GM18511 (cell line): ENCODE data around the gene TMX2.
"Not testable (repeated sequence)": the region's sequence is repeated elsewhere in the genome, so short reads cannot be mapped to it uniquely, and the experiment has no call there.

ENCODE experiments used
- ATAC-seq: cut with Tn5 transposase; IDR thresholded peaks from one replicate; pipeline ENCODE4 v1.9.1; 2021; ENCODE audit warnings: mild to moderate bottlenecking, moderate library complexity; ENCODE audit not compliant: unreplicated experiment

Gene TMX2

DNA sequence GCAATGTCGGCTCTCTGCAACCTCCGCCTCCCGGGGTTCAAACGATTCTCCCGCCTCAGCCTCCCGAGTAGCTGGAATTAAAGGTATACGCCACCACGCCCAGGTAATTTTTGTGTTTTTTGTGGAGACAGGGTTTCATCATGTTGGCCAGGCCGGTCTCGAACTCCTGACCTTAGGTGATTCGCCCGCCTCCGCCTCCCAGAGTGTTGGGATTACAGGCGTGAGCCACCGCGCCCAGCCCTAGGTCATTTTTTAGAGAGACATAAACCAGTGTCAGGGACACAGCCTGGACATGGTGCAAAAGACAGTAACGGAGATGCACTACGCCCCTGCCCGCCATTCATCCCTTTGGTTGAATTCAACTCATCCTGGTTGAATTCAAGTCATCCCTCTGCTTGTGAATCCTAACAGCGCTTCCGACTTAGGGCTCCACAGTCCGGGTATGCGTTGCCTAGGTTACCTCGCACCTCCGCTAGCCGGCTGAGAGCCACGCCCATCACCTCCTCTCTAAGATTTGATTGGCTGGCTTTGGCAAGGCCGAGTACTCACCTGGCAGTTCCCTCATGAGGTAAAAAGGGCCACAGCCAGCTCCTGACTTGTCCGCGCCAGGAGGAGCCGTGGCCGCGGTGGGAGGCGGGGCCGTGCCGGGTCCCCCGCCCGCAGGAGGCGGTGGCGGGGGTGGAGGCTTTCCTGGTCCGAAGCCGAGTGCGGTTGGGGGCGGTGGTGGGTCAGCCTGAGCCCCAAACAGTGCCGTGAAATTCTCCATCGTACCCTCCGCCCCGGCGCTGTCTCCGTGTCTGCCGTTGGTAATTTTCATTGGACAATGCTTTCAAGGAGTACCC, 758 bp upstream of the TMX2 start, which contains the start of gene MED19:
MED19 (minus strand) TSS at position 802 of the 842 bp plus-strand sequence; CDS start at position 766, 36 bp downstream.
- peak; percentile 60 for ATAC-seq

DNA sequence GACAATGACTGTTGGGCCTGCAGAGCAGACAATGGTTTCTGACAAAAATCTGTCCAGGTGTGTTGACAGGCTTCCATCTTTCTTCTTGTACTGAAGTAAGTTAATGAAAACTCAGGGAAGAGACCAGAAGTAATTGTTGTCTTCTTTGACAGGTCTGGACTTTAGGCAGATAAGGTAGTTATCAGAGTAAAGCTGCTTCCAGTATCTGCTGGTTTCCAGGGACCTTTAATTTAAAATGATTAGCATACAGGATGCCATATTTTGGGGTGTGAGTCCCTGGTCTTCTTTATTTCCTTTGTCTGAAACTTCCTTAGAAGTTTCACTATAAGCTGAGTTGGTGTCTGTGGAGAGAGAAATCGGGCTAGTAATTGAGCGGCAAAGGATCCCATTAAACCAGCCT, 1.4 kb downstream of the TMX2 start:
- no peak for ATAC-seq

DNA sequence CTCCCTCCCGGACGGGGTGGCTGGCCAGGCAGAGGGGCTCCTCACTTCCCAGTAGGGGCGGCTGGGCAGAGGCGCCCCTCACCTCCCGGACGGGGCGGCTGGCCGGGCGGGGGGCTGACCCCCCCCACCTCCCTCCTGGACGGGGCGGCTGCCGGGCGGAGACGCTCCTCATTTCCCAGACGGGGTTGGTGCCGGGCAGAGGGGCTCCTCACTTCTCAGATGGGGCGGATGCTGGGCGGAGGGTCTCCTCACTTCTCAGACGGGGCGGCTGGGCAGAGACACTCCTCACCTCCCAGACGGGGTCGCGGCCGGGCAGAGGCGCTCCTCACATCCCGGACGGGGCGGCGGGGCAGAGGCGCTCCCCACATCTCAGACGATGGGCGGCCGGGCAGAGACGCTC, 4.3 kb downstream of the TMX2 start:
- not testable (repeated sequence) for ATAC-seq

DNA sequence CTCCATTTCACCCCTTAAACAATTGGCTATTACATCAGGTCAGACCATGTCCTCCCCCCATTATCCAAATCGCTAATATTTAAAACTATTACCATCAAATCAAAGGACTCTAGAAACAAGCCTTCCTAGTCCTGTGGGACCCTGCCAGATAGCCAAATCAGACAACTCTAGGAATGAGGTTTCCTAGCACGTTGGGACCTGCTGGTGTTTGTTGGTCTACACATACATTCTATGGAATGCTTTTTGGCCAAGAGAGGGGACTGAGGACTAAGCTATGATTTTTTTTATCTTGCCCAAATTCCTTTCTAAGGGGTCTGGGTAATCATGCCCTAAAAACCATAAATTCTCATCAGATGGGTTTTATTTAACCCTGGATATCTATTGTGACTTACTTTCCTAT, 14.8 kb downstream of the TMX2 start:
- ATAC-seq: no peak

DNA sequence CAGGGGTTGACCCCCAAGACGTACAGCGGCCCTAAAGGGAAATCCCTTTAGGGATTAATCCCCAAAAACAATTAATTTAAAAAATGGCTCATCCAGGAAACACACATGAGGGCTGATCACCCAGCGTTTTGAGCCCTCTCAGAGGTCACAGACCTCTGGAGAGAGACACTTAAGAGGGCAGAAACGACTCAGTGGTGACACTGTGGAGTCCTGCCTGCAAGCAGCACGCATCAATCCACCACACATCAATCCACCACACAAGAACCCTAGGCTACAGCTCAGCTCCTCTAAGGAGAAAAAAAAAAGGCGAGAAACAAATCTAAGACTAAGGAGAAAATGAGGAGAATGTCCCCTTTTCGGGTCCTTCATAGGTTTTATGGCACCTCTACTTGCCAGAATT, 16.4 kb downstream of the TMX2 start:
- no peak for ATAC-seq

DNA sequence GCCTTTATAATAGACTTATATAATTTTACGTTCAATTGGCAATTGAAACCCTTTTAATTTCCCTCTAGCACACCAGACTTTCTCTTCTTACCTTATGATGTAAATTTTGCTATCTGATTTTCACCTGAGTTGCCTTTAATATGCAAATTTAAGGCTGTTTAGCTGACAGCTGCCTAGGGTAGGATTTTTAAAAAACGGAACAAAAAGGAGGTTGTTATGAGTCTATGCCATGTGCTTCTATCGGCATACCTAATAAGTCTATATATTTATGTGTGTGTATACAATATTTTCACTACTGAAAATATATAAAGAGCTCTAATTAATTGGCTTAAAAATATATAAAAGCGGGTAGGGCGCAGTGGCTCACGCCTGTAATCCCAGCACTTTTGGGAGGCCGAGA, 17.1 kb downstream of the TMX2 start:
- ATAC-seq: no peak

DNA sequence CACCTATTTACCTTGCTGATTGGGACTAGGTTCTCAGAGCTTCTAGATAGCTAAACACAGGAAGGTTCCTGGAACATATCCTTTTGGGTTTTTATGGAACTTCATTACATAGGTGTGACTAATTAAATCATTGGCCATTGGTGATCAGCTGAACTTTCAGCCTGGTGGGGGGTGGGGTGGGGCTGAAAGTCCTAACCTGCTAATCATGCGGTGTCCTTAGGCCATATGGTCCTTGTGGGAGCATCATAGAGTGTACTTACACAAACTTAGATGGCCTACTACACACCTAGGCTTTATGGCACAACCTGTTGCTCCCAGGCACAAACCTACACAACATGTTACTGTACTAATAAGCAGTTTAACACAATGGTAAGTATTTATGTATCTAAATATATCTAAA, 20.3 kb downstream of the TMX2 start:
- no peak for ATAC-seq

DNA sequence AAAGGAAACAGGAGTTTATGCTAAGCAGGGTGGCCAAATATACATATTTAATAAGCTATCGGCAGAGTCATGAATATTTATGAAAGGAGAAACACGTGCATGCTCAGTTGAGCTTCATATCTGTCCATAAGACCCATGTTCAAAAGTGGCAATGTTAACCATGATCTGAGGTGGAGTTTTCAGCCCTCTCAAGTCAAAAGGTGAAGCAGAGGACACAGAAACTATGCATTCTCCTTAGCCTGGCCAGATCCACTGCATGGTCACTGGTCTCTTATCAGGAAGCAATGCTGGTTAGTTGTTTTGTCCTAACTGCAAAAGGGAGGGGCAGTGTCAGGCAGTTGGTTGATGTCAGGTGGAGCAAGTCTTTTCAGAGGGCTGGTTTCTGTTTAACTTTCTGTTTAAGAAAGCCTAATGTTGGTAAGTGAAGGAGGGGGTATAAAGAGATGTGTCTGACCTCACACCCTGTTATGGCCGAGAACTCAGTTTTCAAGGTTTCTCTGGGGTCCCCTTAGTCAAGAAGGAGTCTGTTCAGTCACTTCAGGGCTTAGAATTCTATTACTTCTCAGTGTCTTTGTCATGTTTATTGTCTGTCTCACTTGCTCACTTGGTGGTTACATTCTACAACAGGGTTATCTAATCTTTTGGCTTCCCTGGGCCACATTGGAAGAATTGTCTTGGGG, 23.4 kb downstream of the TMX2 start:
- peak; percentile 44 for ATAC-seq

DNA sequence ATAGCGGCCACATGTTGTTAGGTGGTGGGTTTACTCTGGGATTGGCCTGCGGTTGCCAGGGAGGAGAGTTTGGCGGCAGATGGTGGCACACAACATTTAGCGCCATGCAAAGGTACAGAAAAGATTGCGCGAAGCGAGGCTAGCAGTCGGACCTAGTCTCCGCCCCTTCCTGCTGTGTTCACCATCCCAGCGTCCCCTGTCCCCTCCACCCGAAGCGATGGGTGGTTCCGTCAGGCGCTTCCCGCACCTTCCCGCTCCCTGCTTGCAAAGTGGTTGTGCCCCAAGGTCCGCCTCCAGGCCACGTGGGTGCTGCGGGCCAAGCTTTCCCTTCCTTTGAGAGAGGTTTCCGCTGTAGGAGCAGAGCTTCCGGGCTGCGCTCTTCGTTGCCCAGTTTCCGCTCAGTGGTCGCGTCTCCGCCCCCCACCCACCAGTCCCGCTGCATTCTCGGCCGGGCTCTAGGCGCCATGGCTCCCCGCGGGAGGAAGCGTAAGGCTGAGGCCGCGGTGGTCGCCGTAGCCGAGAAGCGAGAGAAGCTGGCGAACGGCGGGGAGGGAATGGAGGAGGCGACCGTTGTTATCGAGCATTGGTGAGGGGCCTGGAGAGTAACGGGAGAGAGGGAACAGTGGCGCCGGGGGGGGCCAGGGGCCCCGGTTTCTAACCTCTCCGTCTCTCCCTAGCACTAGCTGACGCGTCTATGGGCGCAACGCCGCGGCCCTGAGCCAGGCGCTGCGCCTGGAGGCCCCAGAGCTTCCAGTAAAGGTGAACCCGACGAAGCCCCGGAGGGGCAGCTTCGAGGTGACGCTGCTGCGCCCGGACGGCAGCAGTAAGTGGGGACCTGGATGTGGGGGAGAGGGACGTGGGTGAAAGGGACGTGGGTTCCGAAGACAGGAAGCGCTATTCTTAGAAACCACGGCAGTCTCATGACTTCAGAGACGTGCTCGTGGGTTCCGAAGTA, 29.0 kb downstream of the TMX2 start, which contains the start of gene SELENOH:
SELENOH (plus strand) TSS at position 360 of the 955 bp plus-strand sequence; CDS start at position 465, 105 bp downstream.
- ATAC-seq: peak; percentile 94

DNA sequence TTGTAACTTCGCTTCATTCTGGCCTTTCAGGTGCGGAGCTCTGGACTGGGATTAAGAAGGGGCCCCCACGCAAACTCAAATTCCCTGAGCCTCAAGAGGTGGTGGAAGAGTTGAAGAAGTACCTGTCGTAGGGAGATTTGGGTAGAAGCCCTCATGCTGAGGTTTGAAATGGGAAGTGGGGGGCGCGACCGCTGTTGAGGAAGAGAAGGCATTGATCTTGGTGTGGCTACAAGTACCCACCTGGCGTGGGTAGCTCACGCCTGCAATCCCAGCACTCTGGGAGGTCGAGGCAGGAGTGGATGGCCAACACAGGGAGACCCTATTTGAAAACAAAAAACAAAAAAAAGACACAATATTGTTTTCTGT, 29.7 kb downstream of the TMX2 start:
- ATAC-seq: no peak

DNA sequence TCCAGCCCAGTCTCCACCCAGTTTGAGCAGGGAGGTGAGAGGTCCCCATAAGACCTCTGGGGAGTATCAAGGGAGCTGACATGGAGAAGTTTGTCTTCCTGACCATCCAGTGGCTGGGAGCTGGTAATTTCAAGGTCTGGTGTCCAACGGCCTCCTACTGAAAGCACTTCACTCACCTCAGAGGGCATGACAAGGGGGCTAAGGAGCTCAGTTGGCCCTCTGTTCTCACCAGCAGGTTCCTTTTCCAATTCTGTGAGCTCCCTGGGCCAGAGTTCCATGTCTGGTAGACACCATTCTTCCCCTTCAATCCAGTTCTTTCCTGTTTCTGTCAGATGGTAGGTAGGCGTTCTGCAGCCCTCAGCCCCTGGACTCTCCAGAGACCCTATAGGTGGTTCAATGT, 32.0 kb downstream of the TMX2 start:
- ATAC-seq: no peak

DNA sequence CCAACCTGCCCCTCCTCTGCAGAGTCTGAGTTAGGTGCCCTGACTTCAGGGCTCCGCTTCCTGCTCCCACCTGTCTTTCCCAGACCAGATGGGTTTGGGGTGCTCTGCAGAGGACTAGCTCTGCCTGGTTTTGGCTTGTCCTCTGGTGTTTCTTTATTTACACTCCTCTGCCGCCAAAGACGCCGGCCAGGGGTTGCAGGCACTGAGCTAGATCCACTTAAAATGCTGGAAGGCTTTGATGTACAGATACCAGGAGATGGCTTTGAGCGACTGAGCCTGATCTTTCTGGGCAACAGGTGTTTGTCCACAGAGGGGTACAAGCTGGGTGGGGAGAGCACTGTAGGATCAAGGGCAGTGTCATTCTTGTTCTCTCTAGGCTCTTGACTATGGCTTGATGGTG, 32.8 kb downstream of the TMX2 start:
- ATAC-seq: no peak

DNA sequence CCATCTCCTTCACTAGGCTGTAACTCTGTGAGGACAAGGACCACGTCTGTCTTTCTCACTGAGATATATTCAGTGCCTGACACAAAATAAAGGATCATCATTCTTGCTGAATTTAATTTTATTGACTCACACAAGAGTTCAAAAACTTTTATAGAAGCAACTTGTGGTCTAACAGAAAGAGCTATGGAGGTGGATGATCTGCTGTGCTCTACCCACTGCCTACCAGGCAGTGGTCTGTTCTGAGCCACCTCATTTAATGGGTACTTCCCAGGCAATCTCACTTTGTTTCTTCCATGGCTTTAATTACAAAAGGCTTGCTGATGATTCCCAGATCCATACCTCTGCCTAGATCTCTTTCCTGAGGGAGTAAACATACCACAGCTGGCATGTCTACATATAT, 34.5 kb downstream of the TMX2 start:
- ATAC-seq: no peak

DNA sequence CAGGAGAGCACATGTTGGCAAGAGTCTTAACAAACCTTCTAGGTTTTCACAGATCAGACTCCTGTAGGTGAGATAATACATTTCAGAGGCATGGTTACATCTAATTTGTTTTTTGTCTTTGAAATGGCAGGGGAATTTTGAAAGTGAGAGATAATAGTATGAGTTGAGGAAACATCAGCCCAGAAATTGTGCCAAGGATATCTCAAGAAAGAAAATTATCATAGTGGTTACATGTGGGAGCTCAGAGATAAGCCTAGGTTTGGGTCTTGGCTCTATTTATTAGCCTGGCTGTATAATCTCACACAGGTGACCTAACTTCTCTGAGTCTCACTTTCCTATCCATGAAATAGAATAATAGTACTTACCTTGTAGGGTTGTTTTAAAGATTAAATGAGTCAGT, 38.8 kb downstream of the TMX2 start:
- peak; percentile 8 for ATAC-seq

DNA sequence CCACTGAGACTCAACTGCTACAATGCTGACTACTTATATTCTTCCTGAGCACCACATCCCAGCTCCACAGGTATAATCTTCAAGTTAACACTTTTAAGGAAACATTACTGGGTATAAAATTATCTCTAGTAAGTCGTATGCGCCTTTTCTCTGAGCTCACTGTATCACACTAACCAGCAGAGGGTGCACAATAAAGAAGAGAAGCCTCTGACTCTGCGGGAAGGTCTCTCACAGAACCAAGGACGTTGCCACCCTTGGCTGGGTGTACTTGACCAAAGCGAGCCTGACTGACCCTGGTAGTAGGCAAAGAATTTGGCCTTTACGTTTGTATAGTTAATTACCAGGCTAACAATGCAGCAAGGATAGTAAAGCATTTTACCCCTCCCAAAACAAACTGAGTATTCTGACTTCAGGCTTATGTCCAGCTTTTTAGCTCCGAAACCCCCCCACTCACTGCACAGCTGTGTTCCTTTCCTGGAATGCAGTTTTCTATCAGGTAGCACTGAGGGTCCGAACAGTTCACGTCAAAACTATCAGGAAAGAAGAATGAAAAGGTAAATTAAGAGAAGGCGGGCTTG, 39.4 kb downstream of the TMX2 start, which contains the start of gene BTBD18:
BTBD18 (minus strand) TSS at position 144 of the 578 bp plus-strand sequence. CDS start 631 bp downstream, outside the sequence.
- ATAC-seq: peak; percentile 57

DNA sequence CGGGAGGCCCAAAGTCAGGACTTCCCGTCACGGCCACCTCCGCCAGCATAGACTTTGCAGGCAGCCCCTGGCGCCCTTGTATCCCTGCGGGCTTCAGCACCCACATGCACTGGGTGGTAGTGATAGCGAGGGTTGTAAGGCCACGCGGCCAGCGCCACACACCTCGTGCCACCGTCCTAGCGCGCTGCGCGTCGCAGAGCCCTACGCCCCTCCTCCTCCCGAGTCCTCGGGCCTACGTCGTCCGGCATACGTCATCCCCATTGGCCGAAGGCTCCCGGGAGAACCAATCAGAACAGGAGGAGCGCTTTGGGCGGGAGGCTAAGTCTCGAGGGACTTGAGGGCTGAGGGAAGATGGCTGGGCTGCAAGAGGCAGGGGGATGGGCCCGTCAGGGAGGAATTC, 40.6 kb downstream of the TMX2 start:
- no peak for ATAC-seq

DNA sequence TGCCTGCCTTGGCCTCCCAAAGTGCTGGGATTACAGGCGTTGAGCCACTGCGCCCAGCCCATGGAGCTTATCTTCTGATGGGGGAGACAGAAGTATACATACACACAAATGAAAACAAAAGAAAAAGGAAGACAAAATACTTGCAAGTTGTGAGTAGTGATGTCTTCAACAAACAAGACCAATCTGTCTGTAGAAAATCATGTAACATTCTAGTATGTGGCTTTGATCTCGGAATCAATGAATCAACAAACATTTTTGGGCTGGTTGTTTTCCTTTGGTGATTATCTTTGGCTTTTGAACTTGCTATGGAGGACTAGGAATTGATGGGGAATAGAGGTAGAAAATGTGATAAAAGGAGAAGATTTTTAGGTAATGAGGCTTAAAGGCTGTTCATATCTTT, 45.8 kb downstream of the TMX2 start:
- ATAC-seq: no peak

DNA sequence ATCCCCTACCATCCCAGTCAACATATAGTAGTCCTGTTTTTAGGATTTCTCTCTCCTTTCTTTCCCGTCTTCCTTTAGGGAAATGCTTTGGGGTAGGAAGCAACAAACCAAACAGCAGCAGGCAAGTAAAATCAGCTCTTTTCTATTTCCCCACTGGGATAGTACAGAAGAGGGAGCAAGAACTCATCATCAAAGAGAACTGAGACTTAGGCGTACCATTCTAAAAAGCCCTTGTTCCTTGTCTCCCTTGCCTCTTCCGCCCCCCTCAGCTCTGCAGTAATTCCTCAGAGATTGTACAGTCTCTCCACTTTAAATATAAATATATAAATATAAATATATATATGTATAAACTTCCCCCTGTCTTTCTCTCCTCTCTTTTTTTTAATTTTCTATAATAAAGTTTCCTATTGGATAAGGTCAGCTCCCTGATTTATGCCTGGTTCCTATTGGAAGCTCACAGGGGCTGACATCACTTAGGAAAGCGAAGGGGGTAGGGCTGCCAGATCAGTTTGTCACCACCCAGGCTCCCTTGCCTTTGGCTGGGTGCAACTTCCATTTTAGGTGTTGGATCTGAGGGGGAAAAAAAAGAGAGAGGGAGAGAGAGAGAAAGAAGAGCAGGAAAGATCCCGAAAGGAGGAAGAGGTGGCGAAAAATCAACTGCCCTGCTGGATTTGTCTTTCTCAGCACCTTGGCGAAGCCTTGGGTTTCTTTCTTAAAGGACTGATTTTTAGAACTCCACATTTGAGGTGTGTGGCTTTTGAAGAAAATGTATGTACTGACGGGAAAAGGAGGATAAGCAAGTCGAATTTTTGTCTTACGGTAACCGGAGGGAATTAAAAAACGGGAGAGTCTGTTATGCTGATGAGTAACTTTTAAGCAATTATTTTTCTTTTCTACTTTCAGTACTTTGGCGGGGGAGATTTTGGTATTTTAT, 49.2 kb downstream of the TMX2 start, which contains the start of gene CTNND1:
CTNND1 (plus strand) TSS at position 502 of the 934 bp plus-strand sequence. CDS start 29,677 bp downstream, outside the sequence.
- ATAC-seq: peak; percentile 95

DNA sequence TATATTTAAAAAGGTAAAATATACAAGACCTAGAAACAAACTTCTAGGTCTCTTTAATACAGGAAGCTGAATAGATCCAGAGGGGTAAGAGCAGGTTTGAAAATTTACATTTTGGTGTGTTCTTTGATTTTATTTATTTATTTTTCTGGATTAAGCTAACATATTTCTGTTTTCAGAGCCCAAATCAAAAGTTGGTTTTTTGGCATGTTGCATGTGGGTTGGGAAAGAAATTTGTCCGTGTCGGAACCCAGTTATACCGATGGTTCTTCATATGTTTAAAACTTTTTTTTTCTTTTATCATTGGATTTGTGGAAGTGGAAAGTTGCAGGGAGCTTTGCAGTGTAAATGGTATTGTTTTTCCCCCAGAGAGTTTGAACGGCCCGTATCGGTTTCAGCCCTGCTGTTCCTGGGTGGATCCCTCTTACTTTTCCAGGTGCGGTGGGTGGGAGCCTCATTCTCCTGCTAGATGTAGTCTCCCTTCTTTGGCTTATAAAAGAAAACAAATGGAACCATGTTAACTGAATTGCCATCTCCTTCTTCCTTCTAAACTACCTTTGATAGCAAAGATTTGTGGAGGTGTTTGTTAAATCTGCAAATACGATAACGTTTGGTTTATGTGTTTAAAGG, 50.0 kb downstream of the TMX2 start:
- no peak for ATAC-seq
